Body of pancreas (tissue), 4 donors: ENCODE data around the gene CSTB. TPM values are rescaled to one million over a fixed set of nuclear protein-coding genes. Genes with fewer than 3 reads are reported as not detected.

Source experiments
- ATAC-seq: fragments of 150-250 bp; one replicate; pipeline ENCODE4 v1.9.1; 2016
- DNase-seq, 4 donors: peaks; one replicate each; pipeline ENCODE4 v3.0.0-alpha.2; 2019
- H3K27ac ChIP-seq, 4 donors: fragments of 200-600 bp; sonication (generic); 1 replicate in 3 of 4; 2 replicates in 1 of 4; pipeline versions ENCODE4 v1.5.1 to v1.6.1; 2016 to 2019; ENCODE audit warnings: mild to moderate bottlenecking in 1 of 4, mixed read lengths in 1 of 4, moderate library complexity in 1 of 4
- H3K27me3 ChIP-seq, 2 donors: fragments of 200-600 bp; sonication (generic); one replicate each; pipeline ENCODE4 v1.6.0; 2016; ENCODE audit warnings: mild to moderate bottlenecking in 1 of 2
- H3K36me3 ChIP-seq, 2 donors: fragments of 200-600 bp; sonication (generic); replicated peaks in 1 of 2; 2 replicates each; pipeline ENCODE4 v1.5.1; 2016; ENCODE audit warnings: low read depth in 2 of 2; ENCODE audit not compliant: insufficient read depth in 1 of 2
- H3K4me1 ChIP-seq: fragments of 200-600 bp; sonication (generic); one replicate; pipeline ENCODE4 v1.6.0; 2016
- H3K4me3 ChIP-seq, 2 donors: fragments of 200-600 bp; sonication (generic); 1 replicate in 1 of 2; 2 replicates in 1 of 2; pipeline ENCODE4 v1.5.1; 2016 to 2019
- H3K9me3 ChIP-seq, 3 donors: fragments of 200-600 bp; sonication (generic); 1 replicate in 2 of 3; 2 replicates in 1 of 3; pipeline ENCODE4 v1.5.1; 2016
- POLR2A ChIP-seq, 3 donors: fragments of 450-650 bp; IDR thresholded peaks; one replicate each; pipeline ENCODE4 v1.6.1; 2016; ENCODE audit warnings: antibody characterized with exemption in 3 of 3, mild to moderate bottlenecking in 2 of 3
- WGBS, 2 donors: methylation state at CpG; one replicate each; pipeline ENCODE4 v1.1.5; 2017; 5-methylcytosine and 5-hydroxymethylcytosine counted together
- intact Hi-C: fragments of 100-400 bp; cut with DNase I; formaldehyde crosslinking; loops from one replicate; pipeline ENCODE4 v1.15.1; 2023
- total RNA-seq, 2 donors: library from RNA; depleted of rRNA; stranded (reverse); fragments of >200 nt; gene quantifications; one replicate each; pipeline ENCODE4 v1.1.0, GENCODE V29; 2016
- TF ChIP-seq, protein P1 (sequence below), 7 experiments: fragments of 450-650 bp in 4 of 7; fragments of 200-600 bp in 3 of 7; sonication (generic) in 3 of 7; IDR thresholded peaks; one replicate each; pipeline ENCODE4 v1.5.1; 2016 to 2019; ENCODE audit warnings: antibody characterized with exemption in 7 of 7

The CSTB gene
- total RNA-seq, 2 donors from 2014 or later = 8.6 to 11.9 TPM

DNA sequence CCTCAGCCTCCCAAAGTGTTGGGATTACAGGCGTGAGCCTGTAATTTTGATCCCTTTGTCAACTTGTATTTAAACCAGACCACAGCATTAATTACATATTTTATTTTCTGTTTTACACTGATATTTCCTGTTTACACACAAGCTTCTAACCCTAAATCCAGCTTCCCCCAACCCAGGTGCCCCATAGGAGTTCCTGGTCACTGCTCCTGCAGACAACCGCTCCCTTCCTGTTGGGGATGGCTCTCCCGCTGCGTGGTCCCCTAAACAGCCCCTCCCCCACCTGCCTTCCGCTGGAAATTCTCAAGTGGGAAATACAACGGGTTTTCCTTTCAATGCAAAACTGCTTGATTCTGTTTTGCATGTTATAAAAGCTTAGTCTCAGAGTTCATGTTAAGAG, 3.7 kb downstream of the CSTB start:
- Histone ChIP-seq H3K27ac (no peak overlapping the region), H3K9me3 (no peaks in the 10 kb centered on the region), H3K4me3 (no peak overlapping the region), H3K36me3 (peaks cover 0 to 2% of the 10 kb centered on the region in 2 donors), H3K4me1 (peaks cover 23% of the 10 kb centered on the region), H3K27me3 (no peaks in the 10 kb centered on the region)
- WGBS, 2 donors = 77% methylated on average over 6 of the region's 6 CpGs
- TF ChIP-seq POLR2A (IDR thresholded peaks at IDR 0.05) = no peak
- TF ChIP-seq, protein P1, sequence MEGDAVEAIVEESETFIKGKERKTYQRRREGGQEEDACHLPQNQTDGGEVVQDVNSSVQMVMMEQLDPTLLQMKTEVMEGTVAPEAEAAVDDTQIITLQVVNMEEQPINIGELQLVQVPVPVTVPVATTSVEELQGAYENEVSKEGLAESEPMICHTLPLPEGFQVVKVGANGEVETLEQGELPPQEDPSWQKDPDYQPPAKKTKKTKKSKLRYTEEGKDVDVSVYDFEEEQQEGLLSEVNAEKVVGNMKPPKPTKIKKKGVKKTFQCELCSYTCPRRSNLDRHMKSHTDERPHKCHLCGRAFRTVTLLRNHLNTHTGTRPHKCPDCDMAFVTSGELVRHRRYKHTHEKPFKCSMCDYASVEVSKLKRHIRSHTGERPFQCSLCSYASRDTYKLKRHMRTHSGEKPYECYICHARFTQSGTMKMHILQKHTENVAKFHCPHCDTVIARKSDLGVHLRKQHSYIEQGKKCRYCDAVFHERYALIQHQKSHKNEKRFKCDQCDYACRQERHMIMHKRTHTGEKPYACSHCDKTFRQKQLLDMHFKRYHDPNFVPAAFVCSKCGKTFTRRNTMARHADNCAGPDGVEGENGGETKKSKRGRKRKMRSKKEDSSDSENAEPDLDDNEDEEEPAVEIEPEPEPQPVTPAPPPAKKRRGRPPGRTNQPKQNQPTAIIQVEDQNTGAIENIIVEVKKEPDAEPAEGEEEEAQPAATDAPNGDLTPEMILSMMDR (IDR thresholded peaks at IDR 0.05) = no peak
- intact Hi-C loops = no loop called here
- ATAC-seq (no peak), DNase-seq (no peak)

DNA sequence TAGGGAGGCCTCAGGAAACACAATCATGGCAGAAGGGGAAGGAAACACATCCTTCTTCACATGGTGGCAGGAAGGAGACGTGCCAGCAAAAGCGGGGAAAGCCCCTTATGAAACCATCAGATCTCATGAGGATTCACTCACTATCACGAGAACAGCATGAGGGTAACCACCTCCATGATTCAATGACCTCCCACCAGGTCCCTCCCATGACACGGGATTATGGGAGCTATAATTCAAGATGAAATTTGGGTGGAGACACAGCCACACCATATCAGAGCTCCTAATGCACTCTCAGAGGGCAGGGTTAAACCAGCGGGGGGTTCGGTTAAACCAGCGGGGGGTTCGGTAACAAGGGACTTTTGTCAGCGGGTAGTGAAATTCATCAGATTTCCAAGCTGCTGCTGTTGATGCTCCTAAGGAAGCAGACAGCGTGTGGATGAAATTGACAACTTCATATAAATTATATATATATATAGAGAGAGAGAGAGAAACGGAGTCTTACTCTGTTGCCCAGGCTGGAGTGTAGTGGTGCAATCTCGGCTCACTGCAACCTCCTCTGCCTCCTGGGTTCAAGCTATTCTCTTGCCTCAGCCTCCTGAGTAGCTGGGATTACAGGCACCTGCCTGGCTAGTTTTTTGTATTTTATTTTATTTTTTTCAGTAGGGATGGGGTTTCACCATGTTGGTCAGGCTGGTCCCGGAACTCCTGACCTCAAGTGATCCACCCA, 4.2 kb downstream of the CSTB start:
- Histone ChIP-seq H3K27me3 (no peaks in the 10 kb centered on the region), H3K36me3 (peaks cover 0 to 2% of the 10 kb centered on the region in 2 donors), H3K27ac (no peak overlapping the region), H3K4me1 (peaks cover 28% of the 10 kb centered on the region), H3K4me3 (no peak overlapping the region), H3K9me3 (no peaks in the 10 kb centered on the region)
- DNase-seq = no peak
- WGBS, 2 donors = 81 to 82% methylated on average over 13 of the region's 13 CpGs
- intact Hi-C loops = no loop called here
- no peak for ATAC-seq
- TF ChIP-seq, protein P1 (IDR thresholded peaks at IDR 0.05) = no peak
- no peak for TF ChIP-seq POLR2A (IDR thresholded peaks at IDR 0.05)

DNA sequence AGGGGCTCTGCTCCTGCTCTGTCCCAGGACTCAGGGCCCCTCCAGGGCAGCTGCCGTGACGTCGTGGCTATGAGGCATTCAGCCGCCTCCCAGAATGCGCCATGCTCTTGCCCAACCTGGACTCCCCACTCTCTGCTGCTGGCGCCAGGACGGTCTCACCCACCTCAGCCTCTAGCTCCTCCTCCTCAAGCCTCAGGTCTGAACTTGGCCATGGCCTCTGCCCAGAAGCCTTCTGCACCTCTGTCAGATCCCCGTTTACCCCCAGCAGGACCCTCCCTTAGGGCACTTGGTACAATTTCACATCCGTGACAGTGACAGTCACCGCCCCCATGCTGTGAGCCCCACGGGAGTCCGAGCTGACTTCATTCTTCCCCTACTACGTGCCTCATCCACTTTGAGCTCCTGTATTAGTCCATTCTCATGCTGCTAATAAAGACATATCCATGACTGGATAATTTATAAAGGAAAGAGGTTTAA, 4.9 kb downstream of the CSTB start:
- H3K4me3 ChIP-seq = no peak overlapping the region
- DNase-seq (no peak), ATAC-seq (no peak)
- no peak overlapping the region for H3K27ac ChIP-seq
- 65 to 69% methylated on average over 13 of the region's 13 CpGs for WGBS, 2 donors
- no peaks in the 10 kb centered on the region for H3K27me3 ChIP-seq
- H3K36me3 ChIP-seq = peaks cover 0 to 2% of the 10 kb centered on the region in 2 donors
- H3K9me3 ChIP-seq = no peaks in the 10 kb centered on the region
- intact Hi-C loops = no loop called here
- peaks cover 31% of the 10 kb centered on the region for H3K4me1 ChIP-seq
- TF ChIP-seq, protein P1 (IDR thresholded peaks at IDR 0.05) = no peak
- no peak for TF ChIP-seq POLR2A (IDR thresholded peaks at IDR 0.05)

DNA sequence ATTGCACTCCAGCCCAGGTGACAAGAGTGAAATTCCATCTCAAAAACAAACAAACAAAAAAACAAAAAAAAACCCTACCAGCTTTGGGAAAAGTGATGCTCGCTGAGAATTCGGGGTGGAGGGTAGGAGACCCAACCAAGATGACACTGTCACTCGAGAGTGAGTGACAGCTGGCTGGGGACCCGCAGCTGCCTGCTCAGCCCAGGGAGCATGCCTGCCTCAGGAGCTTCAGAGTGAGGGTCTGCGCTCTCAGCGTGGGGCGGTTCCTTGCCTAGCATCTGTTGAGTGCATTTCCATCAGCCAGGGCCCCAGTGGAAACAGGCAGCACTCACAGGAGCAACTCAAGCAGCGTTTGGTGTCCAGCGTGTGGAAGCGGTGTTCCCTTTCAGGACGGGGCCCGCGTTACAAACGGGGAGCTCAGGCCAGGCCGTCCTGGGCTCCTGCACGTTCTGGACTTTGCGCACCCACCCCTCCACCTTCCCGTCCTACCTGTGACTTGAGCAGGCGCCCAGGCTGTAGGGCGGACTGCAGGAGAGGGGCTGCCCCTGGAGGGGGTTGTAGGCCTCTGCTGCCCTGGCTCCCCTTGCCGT, 5.9 kb downstream of the CSTB start:
- intact Hi-C loops = no loop called here
- Histone ChIP-seq H3K4me3 (no peak overlapping the region), H3K27me3 (no peaks in the 10 kb centered on the region), H3K36me3 (peaks cover 0 to 2% of the 10 kb centered on the region in 2 donors), H3K27ac (no peak overlapping the region), H3K9me3 (no peaks in the 10 kb centered on the region), H3K4me1 (peaks cover 24% of the 10 kb centered on the region)
- DNase-seq (no peak), ATAC-seq (no peak)
- TF ChIP-seq POLR2A (IDR thresholded peaks at IDR 0.05) = no peak
- TF ChIP-seq, protein P1 (IDR thresholded peaks at IDR 0.05) = no peak
- WGBS, 2 donors = 80 to 82% methylated on average over 21 of the region's 21 CpGs
